Measurements from ENCODE around the gene INPPL1.

INPPL1 gene

DNA sequence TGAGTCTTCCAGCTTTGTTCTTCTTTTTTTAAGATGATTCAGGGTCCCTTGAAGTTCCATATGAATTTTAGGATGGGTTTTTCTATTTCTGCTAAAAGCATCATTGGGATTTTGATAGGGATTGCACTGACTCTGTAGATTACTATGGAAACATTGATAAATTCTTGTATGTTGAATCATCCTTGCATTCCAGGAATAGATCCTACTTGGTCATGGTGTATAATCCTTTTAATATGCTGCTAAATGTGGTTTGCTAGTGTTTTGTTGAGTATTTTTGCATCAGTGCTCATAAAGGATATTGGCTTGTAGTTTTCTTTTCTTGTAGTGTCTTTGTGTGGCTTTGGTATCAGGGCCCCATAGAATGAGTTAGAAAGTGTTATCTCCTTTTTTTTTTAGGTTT lies 54.3 kb downstream of the INPPL1 start:
- Histone ChIP-seq H3K79me1 (ENCODE audit: low read depth, low read length) (no peaks in the 10 kb centered on the region), H2BK120ac (ENCODE audit: low read depth, low read length) (no peak overlapping the region), H3K27ac (replicated peaks; ENCODE audit: low read length) (no peak overlapping the region), H3K18ac (ENCODE audit: low read length) (no peak overlapping the region), H3K9ac (ENCODE audit: low read depth, low read length, poor library complexity) (no peak overlapping the region), H3K23ac (ENCODE audit: low read depth, low read length, poor library complexity) (no peak overlapping the region), H2BK5ac (ENCODE audit: low read length) (no peak overlapping the region), H2BK15ac (ENCODE audit: low read length) (no peak overlapping the region), H4K91ac (ENCODE audit: low read depth, low read length, poor library complexity) (no peak overlapping the region), H2AFZ (ENCODE audit: low read length) (no peak overlapping the region), H3K27me3 (ENCODE audit: control insufficient read depth in 3 of 3, insufficient read depth in 3 of 3, low read depth in 1 of 3, low read length in 3 of 3) (no peaks in the 10 kb centered on the region), H3K4ac (ENCODE audit: low read length) (no peak overlapping the region), H3K4me2 (ENCODE audit: insufficient read depth, low read length, poor library complexity, severe bottlenecking) (no peak overlapping the region), H2AK5ac (ENCODE audit: low read depth, low read length) (no peak overlapping the region), H3K14ac (ENCODE audit: low read length) (no peak overlapping the region), H3K4me3 (ENCODE audit: low read length in 2 of 2) (no peak overlapping the region), H2BK12ac (ENCODE audit: low read length) (no peak overlapping the region), H3K4me1 (ENCODE audit: control insufficient read depth in 2 of 2, insufficient read depth in 1 of 2, low read depth in 1 of 2, low read length in 2 of 2) (no peaks in the 10 kb centered on the region), H3K9me3 (replicated peaks in 1 of 2; ENCODE audit: control insufficient read depth in 2 of 2, insufficient read depth in 1 of 2, low read depth in 1 of 2, low read length in 2 of 2) (no peaks in the 10 kb centered on the region), H4K8ac (ENCODE audit: low read depth, low read length) (no peak overlapping the region), H3K36me3 (replicated peaks in 1 of 2; ENCODE audit: control insufficient read depth in 2 of 2, insufficient read depth in 2 of 2, low read length in 2 of 2) (no peaks in the 10 kb centered on the region)
- no peak for DNase-seq (ENCODE audit: low spot score)

DNA sequence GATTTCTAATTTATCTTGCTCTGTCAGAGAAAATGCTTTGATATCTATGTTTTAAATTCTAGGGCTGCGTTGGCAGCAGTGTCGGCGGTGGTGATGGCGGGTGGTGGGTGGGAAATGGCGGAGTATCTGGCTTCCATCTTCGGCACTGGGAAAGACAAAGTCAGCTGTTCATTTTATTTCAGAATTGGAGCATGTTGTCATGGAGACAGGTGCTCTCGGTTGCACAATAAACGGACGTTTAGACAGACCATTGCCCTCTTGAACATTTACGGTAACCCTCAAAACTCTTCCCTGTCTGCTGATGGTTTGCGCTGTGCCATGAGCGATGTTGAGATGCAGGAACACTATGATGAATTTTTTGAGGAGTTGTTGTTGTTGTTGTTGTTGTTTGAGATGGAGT lies 55.5 kb downstream of the INPPL1 start:
- H3K4ac ChIP-seq (ENCODE audit: low read length): no peak overlapping the region
- H3K79me1 ChIP-seq (ENCODE audit: low read depth, low read length): no peaks in the 10 kb centered on the region
- no peak for DNase-seq (ENCODE audit: low spot score)
- H3K4me1 ChIP-seq (ENCODE audit: control insufficient read depth in 2 of 2, insufficient read depth in 1 of 2, low read depth in 1 of 2, low read length in 2 of 2): no peaks in the 10 kb centered on the region
- H3K18ac ChIP-seq (ENCODE audit: low read length): no peak overlapping the region
- H3K4me3 ChIP-seq (ENCODE audit: low read length in 2 of 2): no peak overlapping the region
- H3K23ac ChIP-seq (ENCODE audit: low read depth, low read length, poor library complexity): no peak overlapping the region
- no peak overlapping the region for H2AFZ ChIP-seq (ENCODE audit: low read length)
- H2BK12ac ChIP-seq (ENCODE audit: low read length): no peak overlapping the region
- no peaks in the 10 kb centered on the region for H3K36me3 ChIP-seq (replicated peaks in 1 of 2; ENCODE audit: control insufficient read depth in 2 of 2, insufficient read depth in 2 of 2, low read length in 2 of 2)
- H2BK15ac ChIP-seq (ENCODE audit: low read length): no peak overlapping the region
- H4K8ac ChIP-seq (ENCODE audit: low read depth, low read length): no peak overlapping the region
- H3K27me3 ChIP-seq (ENCODE audit: control insufficient read depth in 3 of 3, insufficient read depth in 3 of 3, low read depth in 1 of 3, low read length in 3 of 3): no peaks in the 10 kb centered on the region
- no peak overlapping the region for H2AK5ac ChIP-seq (ENCODE audit: low read depth, low read length)
- H3K9me3 ChIP-seq (replicated peaks in 1 of 2; ENCODE audit: control insufficient read depth in 2 of 2, insufficient read depth in 1 of 2, low read depth in 1 of 2, low read length in 2 of 2): no peaks in the 10 kb centered on the region
- H2BK5ac ChIP-seq (ENCODE audit: low read length): no peak overlapping the region
- H3K9ac ChIP-seq (ENCODE audit: low read depth, low read length, poor library complexity): no peak overlapping the region
- H4K91ac ChIP-seq (ENCODE audit: low read depth, low read length, poor library complexity): no peak overlapping the region
- no peak overlapping the region for H3K27ac ChIP-seq (replicated peaks; ENCODE audit: low read length)
- H2BK120ac ChIP-seq (ENCODE audit: low read depth, low read length): no peak overlapping the region
- no CpG with 5 or more reads among the region's 12 CpGs for WGBS, 2 donors (ENCODE audit: extremely low coverage in 2 of 2, insufficient read length in 2 of 2, insufficient replicate concordance in 1 of 2)
- no peak overlapping the region for H3K4me2 ChIP-seq (ENCODE audit: insufficient read depth, low read length, poor library complexity, severe bottlenecking)
- H3K14ac ChIP-seq (ENCODE audit: low read length): no peak overlapping the region

DNA sequence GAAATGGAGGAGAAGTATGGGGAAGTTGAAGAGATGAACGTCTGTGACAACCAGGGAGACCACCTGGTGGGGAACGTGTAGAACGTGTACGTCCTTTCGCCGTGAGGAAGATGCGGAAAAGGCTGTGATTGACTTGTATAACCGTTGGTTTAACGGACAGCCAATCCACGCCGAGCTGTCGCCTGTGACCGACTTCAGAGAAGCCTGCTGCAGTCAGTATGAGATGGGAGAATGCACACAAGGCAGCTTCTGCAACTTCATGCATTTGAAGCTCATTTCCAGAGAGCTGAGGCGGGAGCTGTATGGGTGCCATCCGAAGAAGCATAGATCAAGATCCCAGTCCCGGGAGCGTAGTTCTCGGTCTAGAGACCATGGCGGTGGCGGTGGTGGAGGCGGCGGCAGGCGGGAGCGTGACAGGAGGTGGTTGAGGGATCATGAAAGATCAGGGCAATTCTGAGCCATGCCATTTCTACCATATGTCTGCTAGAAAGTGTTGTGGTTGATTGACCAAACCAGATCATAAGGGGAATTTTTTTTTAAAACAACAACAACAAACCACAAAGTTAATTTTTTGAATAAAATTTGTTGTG lies 56.3 kb downstream of the INPPL1 start:
- Histone ChIP-seq H2BK12ac (ENCODE audit: low read length) (no peak overlapping the region), H3K23ac (ENCODE audit: low read depth, low read length, poor library complexity) (no peak overlapping the region), H2BK15ac (ENCODE audit: low read length) (no peak overlapping the region), H3K14ac (ENCODE audit: low read length) (no peak overlapping the region), H2AFZ (ENCODE audit: low read length) (no peak overlapping the region), H3K18ac (ENCODE audit: low read length) (no peak overlapping the region), H3K4me3 (ENCODE audit: low read length in 2 of 2) (no peak overlapping the region), H3K36me3 (replicated peaks in 1 of 2; ENCODE audit: control insufficient read depth in 2 of 2, insufficient read depth in 2 of 2, low read length in 2 of 2) (no peaks in the 10 kb centered on the region), H3K9me3 (replicated peaks in 1 of 2; ENCODE audit: control insufficient read depth in 2 of 2, insufficient read depth in 1 of 2, low read depth in 1 of 2, low read length in 2 of 2) (no peaks in the 10 kb centered on the region), H2AK5ac (ENCODE audit: low read depth, low read length) (no peak overlapping the region), H3K4ac (ENCODE audit: low read length) (no peak overlapping the region), H3K4me1 (ENCODE audit: control insufficient read depth in 2 of 2, insufficient read depth in 1 of 2, low read depth in 1 of 2, low read length in 2 of 2) (no peaks in the 10 kb centered on the region), H2BK5ac (ENCODE audit: low read length) (no peak overlapping the region), H2BK120ac (ENCODE audit: low read depth, low read length) (no peak overlapping the region), H4K8ac (ENCODE audit: low read depth, low read length) (no peak overlapping the region), H3K4me2 (ENCODE audit: insufficient read depth, low read length, poor library complexity, severe bottlenecking) (no peak overlapping the region), H3K27ac (replicated peaks; ENCODE audit: low read length) (no peak overlapping the region), H4K91ac (ENCODE audit: low read depth, low read length, poor library complexity) (no peak overlapping the region), H3K79me1 (ENCODE audit: low read depth, low read length) (no peaks in the 10 kb centered on the region), H3K9ac (ENCODE audit: low read depth, low read length, poor library complexity) (no peak overlapping the region), H3K27me3 (ENCODE audit: control insufficient read depth in 3 of 3, insufficient read depth in 3 of 3, low read depth in 1 of 3, low read length in 3 of 3) (no peaks in the 10 kb centered on the region)
- no CpG with 5 or more reads among the region's 24 CpGs for WGBS, 2 donors (ENCODE audit: extremely low coverage in 2 of 2, insufficient read length in 2 of 2, insufficient replicate concordance in 1 of 2)
- DNase-seq (ENCODE audit: low spot score): no peak

DNA sequence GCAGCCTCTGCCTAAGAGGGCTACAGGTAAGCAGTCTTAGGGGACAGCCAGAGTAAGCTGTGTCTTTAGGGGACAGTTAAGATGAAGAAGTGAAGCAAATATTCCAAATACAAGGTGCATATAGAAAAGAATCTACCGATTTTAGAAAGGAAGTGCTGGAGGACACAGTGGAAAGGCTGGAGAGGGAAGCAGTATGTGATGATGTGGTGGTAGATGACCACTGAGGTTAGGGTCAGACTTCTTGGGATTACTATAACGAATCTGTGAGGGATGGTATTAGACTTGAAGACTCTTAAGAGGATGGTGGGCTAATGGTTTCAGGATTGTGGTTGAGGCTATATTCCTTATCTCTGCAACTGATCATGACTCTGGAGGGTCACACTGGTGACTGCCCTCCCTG lies 59.4 kb downstream of the INPPL1 start:
- Histone ChIP-seq H3K4me2 (ENCODE audit: insufficient read depth, low read length, poor library complexity, severe bottlenecking) (no peak overlapping the region), H2BK15ac (ENCODE audit: low read length) (no peak overlapping the region), H3K9ac (ENCODE audit: low read depth, low read length, poor library complexity) (no peak overlapping the region), H3K4ac (ENCODE audit: low read length) (no peak overlapping the region), H4K91ac (ENCODE audit: low read depth, low read length, poor library complexity) (no peak overlapping the region), H3K14ac (ENCODE audit: low read length) (no peak overlapping the region), H2AFZ (ENCODE audit: low read length) (no peak overlapping the region), H3K79me1 (ENCODE audit: low read depth, low read length) (no peaks in the 10 kb centered on the region), H2BK12ac (ENCODE audit: low read length) (no peak overlapping the region), H3K4me3 (ENCODE audit: low read length in 2 of 2) (no peak overlapping the region), H3K23ac (ENCODE audit: low read depth, low read length, poor library complexity) (no peak overlapping the region), H3K9me3 (replicated peaks in 1 of 2; ENCODE audit: control insufficient read depth in 2 of 2, insufficient read depth in 1 of 2, low read depth in 1 of 2, low read length in 2 of 2) (no peaks in the 10 kb centered on the region), H4K8ac (ENCODE audit: low read depth, low read length) (no peak overlapping the region), H2BK5ac (ENCODE audit: low read length) (no peak overlapping the region), H3K36me3 (replicated peaks in 1 of 2; ENCODE audit: control insufficient read depth in 2 of 2, insufficient read depth in 2 of 2, low read length in 2 of 2) (no peaks in the 10 kb centered on the region), H2BK120ac (ENCODE audit: low read depth, low read length) (no peak overlapping the region), H3K27ac (replicated peaks; ENCODE audit: low read length) (no peak overlapping the region), H2AK5ac (ENCODE audit: low read depth, low read length) (no peak overlapping the region), H3K4me1 (ENCODE audit: control insufficient read depth in 2 of 2, insufficient read depth in 1 of 2, low read depth in 1 of 2, low read length in 2 of 2) (no peaks in the 10 kb centered on the region), H3K18ac (ENCODE audit: low read length) (no peak overlapping the region), H3K27me3 (ENCODE audit: control insufficient read depth in 3 of 3, insufficient read depth in 3 of 3, low read depth in 1 of 3, low read length in 3 of 3) (no peaks in the 10 kb centered on the region)
- no CpG with 5 or more reads among the region's 2 CpGs for WGBS, 2 donors (ENCODE audit: extremely low coverage in 2 of 2, insufficient read length in 2 of 2, insufficient replicate concordance in 1 of 2)
- DNase-seq (ENCODE audit: low spot score): no peak

All from neuronal stem cell (in vitro differentiated cells).